GM18502 (cell line): ENCODE measurements around the gene SURF6.

Experiments used
- ATAC-seq: cut with Tn5 transposase; IDR thresholded peaks from one replicate; pipeline ENCODE4 v1.9.1; 2021; ENCODE audit warnings: mild to moderate bottlenecking; ENCODE audit not compliant: unreplicated experiment, poor library complexity

The SURF6 gene

GRCh38 chr9:133368249-133368881, 32.4 kb upstream of the SURF6 start:
- no peak for ATAC-seq

GRCh38 chr9:133367778-133368177, 31.8 kb upstream of the SURF6 start:
- ATAC-seq, result no peak

- ATAC-seq, result no peak
Observed at GRCh38 chr9:133367221-133367620, 31.2 kb upstream of the SURF6 start.

GRCh38 chr9:133366435-133366834, 30.4 kb upstream of the SURF6 start:
- ATAC-seq, result no peak

- no peak for ATAC-seq
Observed at GRCh38 chr9:133362359-133363044, 26.5 kb upstream of the SURF6 start.

GRCh38 chr9:133361507-133362092, 25.6 kb upstream of the SURF6 start:
- ATAC-seq, result no peak

- no peak for ATAC-seq
Observed at GRCh38 chr9:133360400-133361393, 24.7 kb upstream of the SURF6 start.

GRCh38 chr9:133359399-133360175, 23.6 kb upstream of the SURF6 start:
- ATAC-seq, result no peak

- no peak for ATAC-seq
Observed at GRCh38 chr9:133357656-133358055, 21.7 kb upstream of the SURF6 start.

- peak; percentile 61 for ATAC-seq
Observed at GRCh38 chr9:133356391-133357091, 20.6 kb upstream of the SURF6 start, which contains the start of the genes SURF1 and SURF2. Gene SURF1, minus strand, starts transcription at chr9:133356487. Its CDS starts 34 bp downstream, at chr9:133356453. Gene SURF2, plus strand, starts transcription at chr9:133356550. Its CDS starts 43 bp downstream, at chr9:133356593.

GRCh38 chr9:133355881-133356357, 19.9 kb upstream of the SURF6 start:
- ATAC-seq, result peak; percentile 36

- ATAC-seq, result no peak
Observed at GRCh38 chr9:133354766-133355165, 18.8 kb upstream of the SURF6 start.

GRCh38 chr9:133353548-133353947, 17.6 kb upstream of the SURF6 start:
- ATAC-seq, result no peak

GRCh38 chr9:133352635-133353340, 16.8 kb upstream of the SURF6 start:
- no peak for ATAC-seq

GRCh38 chr9:133351908-133352634, 16.1 kb upstream of the SURF6 start:
- no peak for ATAC-seq

GRCh38 chr9:133351526-133351907, 15.5 kb upstream of the SURF6 start:
- ATAC-seq, result no peak

- no peak for ATAC-seq
Observed at GRCh38 chr9:133349965-133350616, 14.1 kb upstream of the SURF6 start.
